GM12874 (cell line): ENCODE measurements around the gene DNAJB13.

Source experiments
- CTCF ChIP-seq: IDR thresholded peaks from 2 replicates; pipeline ENCODE4 v1.5.1; 2011; ENCODE audit warnings: low read depth, mild to moderate bottlenecking, control low read depth, low read length, moderate library complexity; ENCODE audit not compliant: insufficient read depth

DNAJB13 gene

DNA sequence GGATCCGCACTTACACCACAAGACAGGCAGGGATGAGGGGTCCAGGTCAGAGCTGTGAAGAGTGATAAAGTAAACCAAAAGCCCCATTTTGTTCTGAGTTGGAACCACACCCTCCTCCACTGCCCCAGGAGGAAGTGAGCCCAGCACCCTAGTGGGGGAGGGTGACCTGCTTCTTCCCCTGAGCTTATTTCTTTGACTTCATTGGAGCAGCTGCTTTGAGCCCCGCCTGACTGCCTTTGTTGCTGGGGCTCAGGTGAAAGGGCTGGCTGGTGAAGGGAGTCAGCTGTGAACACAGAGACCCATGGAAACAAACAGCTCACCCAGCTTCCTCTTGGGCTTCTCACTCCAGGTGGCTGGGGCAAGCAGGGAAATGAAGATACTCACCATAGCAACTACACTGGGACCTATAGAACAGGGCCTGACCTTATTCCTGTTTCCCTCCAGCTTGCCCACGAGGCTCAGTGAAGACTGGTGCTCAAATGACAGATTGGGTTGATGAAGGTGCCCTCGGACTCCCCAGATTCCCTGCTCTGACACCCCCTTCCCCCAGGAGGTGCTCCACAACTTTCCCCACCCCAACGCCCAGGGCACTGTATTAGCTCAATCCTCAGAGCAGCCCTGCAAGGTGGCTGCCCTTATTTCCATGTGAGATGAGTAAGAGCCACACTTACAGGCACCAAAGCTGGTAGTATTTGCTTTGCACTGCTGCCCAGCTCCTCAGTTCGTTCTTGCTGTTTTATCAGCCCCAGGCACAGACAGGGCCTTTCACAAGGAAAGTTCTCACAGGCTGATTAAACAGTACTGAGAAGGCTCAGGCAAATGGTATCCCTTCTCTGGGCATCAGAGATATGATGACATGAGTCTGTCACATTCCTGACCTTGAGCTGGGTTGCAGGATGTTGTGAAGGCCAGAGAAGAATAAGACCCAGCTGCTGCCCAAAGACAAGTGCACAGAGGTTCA, 29.5 kb downstream of the DNAJB13 start:
- no peak for TF ChIP-seq CTCF

- no peak for TF ChIP-seq CTCF
Measured at GRCh38 chr11:73981051-73981805, 30.4 kb downstream of the DNAJB13 start.

- TF ChIP-seq CTCF, result no peak
Measured at GRCh38 chr11:73982595-73982989, 31.8 kb downstream of the DNAJB13 start, which contains the start of gene UCP2. UCP2 (minus strand) TSS chr11:73982843; CDS start chr11:73978378, 4,465 bp downstream.

DNA sequence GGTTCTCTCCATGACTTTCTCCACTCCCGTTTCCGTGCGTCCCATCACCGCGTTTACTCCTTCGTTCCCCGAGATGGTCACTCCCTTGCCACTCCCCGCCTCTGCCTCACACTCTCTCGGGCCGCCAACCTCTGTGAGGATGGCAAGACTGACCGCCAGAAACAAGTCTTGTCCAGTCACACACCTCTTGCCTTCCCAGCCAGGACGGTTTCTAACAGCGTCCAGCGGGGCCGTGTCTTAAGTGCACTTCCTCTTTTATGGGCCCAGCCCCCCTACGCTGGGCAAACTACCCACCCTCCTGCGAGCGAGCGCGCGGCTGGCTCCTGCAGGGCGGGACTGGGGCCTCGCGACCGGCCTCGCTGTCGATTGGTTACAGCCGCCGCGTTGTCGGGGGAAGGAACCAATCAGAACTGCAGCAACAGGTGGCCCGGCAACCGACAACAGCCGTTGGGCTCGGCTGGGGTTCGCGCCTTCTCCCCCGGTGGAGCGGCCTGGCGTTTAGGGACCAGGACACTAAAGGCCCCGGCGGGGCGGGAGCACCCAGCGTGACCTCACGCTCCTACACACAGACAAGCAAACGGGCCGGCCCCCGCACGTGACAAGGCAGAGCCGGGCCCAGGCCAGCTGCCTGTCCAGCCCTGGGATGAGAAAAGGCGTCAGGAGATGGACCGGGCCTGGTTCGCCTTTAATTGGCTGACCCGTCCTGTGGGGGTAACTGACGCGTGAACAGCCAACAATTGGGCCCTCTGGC, 32.3 kb downstream of the DNAJB13 start:
- no peak for TF ChIP-seq CTCF

DNA sequence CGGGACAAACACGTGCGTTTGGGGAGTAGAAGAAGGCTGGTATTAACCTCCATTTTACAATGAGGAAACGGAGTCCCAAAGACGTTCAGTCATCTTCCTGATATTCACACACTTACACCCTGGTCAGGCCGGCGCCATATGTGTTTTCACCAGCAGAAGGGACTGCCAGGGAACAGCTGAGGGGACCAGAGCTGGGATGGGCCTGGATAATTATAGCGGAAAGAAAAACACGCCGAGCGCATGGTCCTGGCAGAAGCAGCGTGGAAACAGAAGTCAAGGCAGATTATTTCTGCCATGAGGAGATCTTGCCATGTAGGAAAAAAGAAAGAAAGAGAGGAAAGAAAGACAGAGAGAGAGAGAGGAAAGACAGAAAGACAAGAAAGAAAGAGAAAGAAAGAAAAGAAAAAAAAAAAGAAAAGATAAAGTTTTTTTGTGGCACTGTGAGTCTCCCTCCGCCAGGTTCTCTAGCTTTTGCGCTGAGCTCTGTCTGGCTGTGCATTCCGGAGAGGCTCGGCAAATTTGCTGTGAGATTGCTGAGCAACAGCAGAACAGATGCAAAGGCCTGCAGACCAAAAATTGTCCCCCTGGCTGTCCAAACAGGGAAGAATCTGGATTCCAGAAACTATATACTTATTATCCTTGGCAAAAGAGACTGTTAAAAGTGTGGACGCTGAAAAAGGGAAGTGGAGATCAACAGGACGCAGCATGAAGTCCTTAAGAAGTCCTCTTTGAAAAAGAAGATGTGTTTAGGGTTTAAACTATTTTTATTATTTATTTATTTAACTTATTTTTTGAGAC, 33.1 kb downstream of the DNAJB13 start:
- TF ChIP-seq CTCF, result no peak

DNA sequence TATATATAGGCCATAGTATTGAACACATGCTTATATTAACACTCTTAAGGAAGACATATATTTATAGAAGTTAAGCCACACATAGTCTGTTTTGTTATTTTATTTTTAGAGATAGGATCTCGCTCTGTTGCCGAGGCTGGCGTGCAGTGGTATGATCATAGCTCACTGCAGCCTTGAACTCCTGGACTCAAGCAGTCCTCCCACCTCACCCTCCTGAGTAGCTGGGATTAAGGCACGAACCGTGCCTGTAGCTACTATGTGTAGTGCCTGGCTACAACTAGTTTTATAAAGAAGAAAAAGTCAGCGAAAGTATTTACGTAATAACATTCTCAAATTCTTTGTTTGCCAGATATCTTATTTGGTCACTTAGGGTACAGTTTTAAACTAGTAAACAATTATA, 37.4 kb downstream of the DNAJB13 start:
- no peak for TF ChIP-seq CTCF
